ENCODE results near the gene SNAP25. TPM values are rescaled to one million over a fixed set of nuclear protein-coding genes. Genes with fewer than 3 reads are reported as not detected.

SNAP25 gene
- total RNA-seq = 1.9 and 4.0 TPM in 2 replicates
- polyA plus RNA-seq = 6.3 and 7.1 TPM in 2 replicates

GRCh38 chr20:10218536-10219451 is at the start of gene SNAP25:
TSS of gene SNAP25 (plus strand) at chr20:10218830. CDS start at chr20:10275492, 56,662 bp downstream.
- peak; percentile 95 to 96 for DNase-seq (ENCODE audit: low read depth in 1 of 2, low spot score in 1 of 2)
- Histone ChIP-seq H3K27me3 (peaks cover 34% of the 10 kb centered on the region), H3K4me1 (ENCODE audit: low read depth) (no peaks in the 10 kb centered on the region), H3K4me3 (peak within 1 kb of the TSS; percentile 68), H3K9me3 (ENCODE audit: low read depth) (no peaks in the 10 kb centered on the region), H3K36me3 (no peaks in the 10 kb centered on the region), H3K27ac (peak within 1 kb of the TSS; percentile 95)
- TF ChIP-seq CTCF (IDR thresholded peaks at IDR 0.05; ENCODE audit: low read depth, low read length) = no peak

- DNase-seq (ENCODE audit: low read depth in 1 of 2, low spot score in 1 of 2) = no peak
- H3K4me3 ChIP-seq = no peak overlapping the region
- no peaks in the 10 kb centered on the region for H3K36me3 ChIP-seq
- H3K27me3 ChIP-seq = peaks cover 12% of the 10 kb centered on the region
- TF ChIP-seq CTCF (IDR thresholded peaks at IDR 0.05; ENCODE audit: low read depth, low read length) = no peak
- H3K9me3 ChIP-seq (ENCODE audit: low read depth) = no peaks in the 10 kb centered on the region
- no peaks in the 10 kb centered on the region for H3K4me1 ChIP-seq (ENCODE audit: low read depth)
- H3K27ac ChIP-seq = no peak overlapping the region
Observed at GRCh38 chr20:10169752-10170151, 48.9 kb upstream of the SNAP25 start.

- no peak for TF ChIP-seq CTCF (IDR thresholded peaks at IDR 0.05; ENCODE audit: low read depth, low read length)
Observed at GRCh38 chr20:10170261-10170660, 48.4 kb upstream of the SNAP25 start.

GRCh38 chr20:10171864-10172751 is 46.5 kb upstream of the SNAP25 start:
- Histone ChIP-seq H3K27ac (no peak overlapping the region), H3K36me3 (no peaks in the 10 kb centered on the region), H3K4me3 (peak overlapping the region; percentile 17), H3K27me3 (peaks cover 12% of the 10 kb centered on the region), H3K9me3 (ENCODE audit: low read depth) (no peaks in the 10 kb centered on the region), H3K4me1 (ENCODE audit: low read depth) (no peaks in the 10 kb centered on the region)
- DNase-seq (ENCODE audit: low read depth in 1 of 2, low spot score in 1 of 2) = peak; percentile 42 to 45
- no peak for TF ChIP-seq CTCF (IDR thresholded peaks at IDR 0.05; ENCODE audit: low read depth, low read length)

More at GRCh38 chr20:10170261-10170660, 48.4 kb upstream of the SNAP25 start:
- H3K36me3 ChIP-seq = no peaks in the 10 kb centered on the region
- H3K27me3 ChIP-seq = peaks cover 12% of the 10 kb centered on the region
- DNase-seq (ENCODE audit: low read depth in 1 of 2, low spot score in 1 of 2) = no peak
- H3K27ac ChIP-seq = no peak overlapping the region
- no peaks in the 10 kb centered on the region for H3K9me3 ChIP-seq (ENCODE audit: low read depth)
- no peak overlapping the region for H3K4me3 ChIP-seq
- H3K4me1 ChIP-seq (ENCODE audit: low read depth) = no peaks in the 10 kb centered on the region

GRCh38 chr20:10172998-10173655 is 45.5 kb upstream of the SNAP25 start:
- no peak for DNase-seq (ENCODE audit: low read depth in 1 of 2, low spot score in 1 of 2)
- Histone ChIP-seq H3K4me1 (ENCODE audit: low read depth) (no peaks in the 10 kb centered on the region), H3K27me3 (peaks cover 12% of the 10 kb centered on the region), H3K9me3 (ENCODE audit: low read depth) (no peaks in the 10 kb centered on the region), H3K4me3 (no peak overlapping the region), H3K27ac (no peak overlapping the region), H3K36me3 (no peaks in the 10 kb centered on the region)
- no peak for TF ChIP-seq CTCF (IDR thresholded peaks at IDR 0.05; ENCODE audit: low read depth, low read length)

All from cardiac muscle cell (in vitro differentiated cells and primary cell).